ENCODE data around the gene ENOX1.
"Not testable (repeated sequence)": the region's sequence is repeated elsewhere in the genome, so short reads cannot be mapped to it uniquely, and the experiment has no call there.

Gene ENOX1

DNA sequence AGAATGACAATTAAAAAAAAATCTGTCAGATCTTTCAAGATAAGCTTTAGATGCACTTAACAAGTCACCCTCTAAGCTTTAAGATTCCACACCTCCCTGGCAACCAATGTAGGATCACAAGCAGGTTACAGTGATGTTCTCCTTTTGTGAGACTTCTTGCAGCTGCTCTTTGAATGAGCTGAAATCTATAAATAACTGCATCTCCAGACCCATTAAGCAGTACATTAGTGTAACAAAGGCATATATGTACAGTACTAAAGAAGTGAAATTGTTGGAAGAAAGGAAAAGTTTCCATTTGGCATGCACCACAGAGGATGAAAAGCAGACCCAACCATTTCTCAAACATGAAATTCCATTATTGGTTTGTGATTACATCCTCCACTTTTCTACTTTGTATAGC lies 364.7 kb downstream of the ENOX1 start:
- no peak overlapping the region for H3K4me3 ChIP-seq (ENCODE audit: control insufficient read depth, low read depth, low read length)
- no peak for TF ChIP-seq CTCF (conservative IDR thresholded peaks at IDR 0.05; ENCODE audit: control insufficient read depth, insufficient read depth, low read depth, low read length)
- no peak for DNase-seq (ENCODE audit: low read depth)

DNA sequence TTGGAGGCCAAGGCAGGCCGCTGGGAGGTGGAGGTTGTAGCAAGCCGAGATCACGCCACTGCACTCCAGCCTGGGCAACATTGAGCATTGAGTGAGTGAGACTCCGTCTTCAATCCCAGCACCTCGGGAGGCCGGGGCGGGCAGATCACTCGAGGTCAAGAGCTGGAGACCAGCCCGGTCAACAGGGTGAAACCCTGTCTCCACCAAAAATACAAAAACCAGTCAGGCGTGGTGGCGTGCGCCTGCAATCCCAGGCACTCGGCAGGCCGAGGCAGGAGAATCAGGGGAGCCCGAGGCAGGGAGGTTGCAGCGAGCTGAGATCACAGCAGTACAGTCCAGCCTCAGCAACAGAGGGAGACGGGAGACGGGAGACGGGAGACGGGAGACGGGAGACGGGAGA lies 369.9 kb downstream of the ENOX1 start:
- not testable (repeated sequence) for H3K4me3 ChIP-seq (ENCODE audit: control insufficient read depth, low read depth, low read length); DNase-seq (ENCODE audit: low read depth)

DNA sequence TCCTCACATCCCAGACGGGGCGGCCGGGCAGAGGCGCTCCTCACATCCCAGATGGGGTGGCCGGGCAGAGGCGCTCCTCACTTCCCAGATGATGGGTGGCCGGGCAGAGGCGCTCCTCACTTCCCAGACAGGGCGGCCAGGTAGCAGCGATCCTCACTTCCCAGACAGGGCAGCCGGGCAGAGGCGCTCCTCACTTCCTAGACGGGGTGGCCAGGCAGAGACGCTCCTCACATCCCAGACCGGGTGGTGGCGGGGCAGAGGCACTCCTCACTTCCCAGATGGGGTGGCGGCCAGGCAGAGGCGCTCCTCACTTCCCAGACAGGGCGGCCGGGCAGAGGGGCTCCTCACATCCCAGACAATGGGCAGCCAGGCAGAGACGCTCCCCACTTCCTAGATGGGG lies 370.4 kb downstream of the ENOX1 start:
- not testable (repeated sequence) for H3K4me3 ChIP-seq (ENCODE audit: control insufficient read depth, low read depth, low read length); DNase-seq (ENCODE audit: low read depth)

GRCh38 chr13:43415903-43416391 lies 370.8 kb downstream of the ENOX1 start:
- not testable (repeated sequence) for DNase-seq (ENCODE audit: low read depth); H3K4me3 ChIP-seq (ENCODE audit: control insufficient read depth, low read depth, low read length)

- DNase-seq (ENCODE audit: low read depth), result no peak
- TF ChIP-seq CTCF (conservative IDR thresholded peaks at IDR 0.05; ENCODE audit: control insufficient read depth, insufficient read depth, low read depth, low read length), result no peak
Measured at GRCh38 chr13:43414111-43414510, 372.7 kb downstream of the ENOX1 start.

GRCh38 chr13:43411741-43412140 lies 375.0 kb downstream of the ENOX1 start:
- H3K4me3 ChIP-seq (ENCODE audit: control insufficient read depth, low read depth, low read length), result no peak overlapping the region
- DNase-seq (ENCODE audit: low read depth), result no peak
- TF ChIP-seq CTCF (conservative IDR thresholded peaks at IDR 0.05; ENCODE audit: control insufficient read depth, insufficient read depth, low read depth, low read length), result no peak

More at GRCh38 chr13:43414111-43414510, 372.7 kb downstream of the ENOX1 start:
- H3K4me3 ChIP-seq (ENCODE audit: control insufficient read depth, low read depth, low read length), result no peak overlapping the region

DNA sequence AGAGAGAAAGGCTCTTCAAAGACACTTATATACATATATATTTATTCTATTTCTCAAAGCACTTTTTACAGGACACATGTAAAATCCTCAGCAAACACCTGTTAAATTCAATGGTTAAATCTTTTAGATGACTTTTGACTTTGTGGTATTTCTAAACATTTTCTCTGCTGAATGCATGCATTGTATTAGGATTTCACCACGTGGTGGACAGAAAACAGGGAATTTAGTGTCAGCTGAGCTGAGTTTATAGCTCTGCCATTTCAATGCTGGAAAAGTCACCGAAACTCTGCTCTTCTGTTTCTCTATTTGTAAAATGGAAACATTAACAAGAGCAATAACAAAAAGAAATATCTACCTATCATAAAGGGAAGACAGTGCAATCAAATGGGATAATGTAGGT lies 375.6 kb downstream of the ENOX1 start:
- H3K4me3 ChIP-seq (ENCODE audit: control insufficient read depth, low read depth, low read length), result no peak overlapping the region
- no peak for DNase-seq (ENCODE audit: low read depth)
- no peak for TF ChIP-seq CTCF (conservative IDR thresholded peaks at IDR 0.05; ENCODE audit: control insufficient read depth, insufficient read depth, low read depth, low read length)

DNA sequence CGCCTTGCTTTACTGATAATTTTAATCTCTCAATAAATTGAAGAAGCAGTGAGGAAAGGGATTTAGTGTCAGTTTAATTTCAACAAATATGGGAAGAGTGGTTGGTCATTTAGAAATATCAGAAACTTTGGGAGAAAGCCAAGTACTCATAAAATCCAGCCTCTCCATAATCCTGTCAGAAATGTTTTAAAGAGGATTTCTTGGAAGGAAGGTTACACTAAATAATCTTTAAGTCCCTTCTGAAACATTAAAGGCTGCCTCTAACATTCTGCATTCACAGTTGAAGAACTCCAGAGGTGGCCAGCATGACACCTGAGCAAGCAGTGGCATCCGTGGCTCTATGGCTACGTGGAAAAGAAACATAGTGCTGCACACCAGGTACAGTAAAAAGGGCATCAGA lies 378.5 kb downstream of the ENOX1 start:
- no peak overlapping the region for H3K4me3 ChIP-seq (ENCODE audit: control insufficient read depth, low read depth, low read length)
- DNase-seq (ENCODE audit: low read depth), result no peak
- no peak for TF ChIP-seq CTCF (conservative IDR thresholded peaks at IDR 0.05; ENCODE audit: control insufficient read depth, insufficient read depth, low read depth, low read length)

Data from fibroblast of mammary gland (primary cell).